Fibroblast of skin of left biceps (primary cell): ENCODE data around the gene DNAJC15.

Experiments used
- DNase-seq, 2 experiments: peaks; one replicate each; pipeline ENCODE4 v3.0.0-alpha.2; 2013; ENCODE audit warnings: low read depth in 2 of 2

The DNAJC15 gene

GRCh38 chr13:43083750-43084149 lies 60.4 kb downstream of the DNAJC15 start:
- DNase-seq: no peak

GRCh38 chr13:43085545-43085944 lies 62.2 kb downstream of the DNAJC15 start:
- peak in 1 of 2 experiments; percentile 33 for DNase-seq

DNA sequence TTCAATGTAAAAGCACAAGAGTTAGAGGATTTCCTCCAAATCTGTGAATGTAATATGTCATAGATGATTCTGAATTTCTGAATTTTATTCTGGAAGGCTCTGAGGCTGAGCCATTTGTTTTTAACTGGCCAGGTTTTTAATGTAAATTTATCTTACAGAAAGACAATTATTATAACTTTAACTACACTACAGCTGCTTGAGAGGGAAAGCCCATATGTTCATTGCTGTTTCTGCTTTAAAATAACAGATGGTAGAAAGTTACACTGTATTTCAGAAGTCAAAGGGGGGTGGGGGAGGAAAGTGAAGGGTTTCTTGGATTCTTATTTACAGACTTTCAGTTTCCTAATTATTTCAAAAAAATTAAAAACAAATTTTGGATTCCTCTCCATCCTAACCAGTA lies 62.8 kb downstream of the DNAJC15 start:
- DNase-seq: no peak

DNA sequence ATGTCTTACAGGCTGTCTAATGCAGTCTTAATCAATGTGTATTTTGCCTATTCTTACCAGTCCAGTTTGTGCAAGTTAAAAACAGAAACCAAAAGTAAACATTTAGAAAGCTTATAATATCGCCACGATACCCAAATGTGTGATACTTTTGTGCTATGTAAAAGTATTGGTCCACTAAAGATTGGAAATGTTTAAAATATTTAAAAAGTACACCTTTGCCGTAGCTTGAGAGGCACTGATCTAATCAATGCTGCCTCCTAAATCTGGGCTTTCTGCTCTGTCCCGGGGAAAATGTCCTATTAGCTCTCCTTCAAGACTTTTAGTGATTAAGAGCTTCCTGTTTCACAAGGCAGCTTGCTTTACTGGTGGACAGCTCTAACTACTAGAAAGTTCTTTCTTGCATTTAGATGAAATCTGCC lies 64.7 kb downstream of the DNAJC15 start:
- no peak for DNase-seq

DNA sequence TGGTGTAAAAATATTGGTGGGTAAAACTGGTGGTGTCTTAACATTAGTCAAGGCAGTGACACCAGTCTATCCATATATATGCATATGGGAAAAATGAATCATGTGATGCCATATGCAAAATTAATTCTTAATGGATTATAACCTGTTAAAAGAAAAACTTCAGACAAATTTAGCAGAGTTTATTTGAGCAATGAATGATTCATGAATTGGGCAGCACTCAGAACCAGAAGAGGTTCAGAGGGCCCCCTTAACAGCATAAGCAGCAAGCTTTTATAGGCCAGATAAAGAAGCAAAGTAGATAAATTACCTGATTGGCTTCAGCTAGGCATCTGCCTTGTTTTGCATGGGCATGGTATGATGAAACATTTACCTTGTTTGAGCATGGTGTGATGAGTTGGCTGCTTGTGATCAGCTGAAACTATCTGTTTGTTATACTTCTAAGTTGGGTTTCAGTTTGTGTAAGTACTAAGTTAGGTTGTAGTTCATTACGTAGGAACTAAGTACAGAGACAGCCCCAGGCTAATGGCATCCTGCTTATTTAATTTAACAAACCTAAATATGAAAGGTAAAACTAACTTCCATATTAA lies 66.6 kb downstream of the DNAJC15 start:
- DNase-seq: no peak

GRCh38 chr13:43094901-43095300 lies 71.5 kb downstream of the DNAJC15 start:
- DNase-seq: no peak

GRCh38 chr13:43095771-43096719 lies 72.7 kb downstream of the DNAJC15 start:
- no peak for DNase-seq

- DNase-seq: no peak
These were observed 77.3 kb downstream of the DNAJC15 start for GRCh38 chr13:43100667-43101066.

DNA sequence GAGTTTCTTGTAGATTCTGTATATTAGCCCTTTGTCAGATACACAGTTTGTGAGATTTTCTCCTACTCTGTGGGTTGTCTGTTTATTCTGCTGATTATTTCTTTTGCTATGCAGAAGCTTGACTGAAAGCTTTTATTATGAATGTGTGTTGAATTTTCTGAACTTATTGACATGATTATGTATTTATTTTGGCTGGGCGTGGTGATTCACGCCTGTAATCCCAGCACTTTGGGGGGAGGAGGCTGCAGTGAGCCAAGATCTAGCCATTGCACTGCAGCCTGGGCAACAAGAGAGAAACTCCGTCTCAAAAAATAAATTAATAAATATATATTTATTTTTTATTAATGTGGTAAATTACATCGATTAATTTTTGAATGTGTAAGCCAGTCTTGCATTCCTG lies 78.9 kb downstream of the DNAJC15 start:
- no peak for DNase-seq

DNA sequence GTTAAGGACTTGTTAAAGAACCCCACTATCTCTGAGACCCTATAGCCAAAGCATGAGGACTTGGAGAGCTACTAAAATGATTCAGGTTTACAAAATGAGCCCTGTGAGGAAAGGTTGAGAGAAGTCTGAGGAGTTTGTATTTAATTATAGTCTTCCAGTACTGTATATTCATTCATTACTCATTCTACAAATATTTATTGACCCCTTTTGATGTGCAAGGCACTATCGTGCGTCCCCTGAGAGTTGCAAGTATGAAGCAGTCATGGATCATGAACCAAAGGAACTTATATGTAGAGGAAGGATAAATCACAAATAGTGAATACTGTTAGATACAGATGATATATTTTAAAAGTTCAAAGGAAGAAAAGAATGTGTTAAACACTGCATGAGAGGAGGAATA lies 84.4 kb downstream of the DNAJC15 start:
- peak; percentile 62 to 64 for DNase-seq

DNA sequence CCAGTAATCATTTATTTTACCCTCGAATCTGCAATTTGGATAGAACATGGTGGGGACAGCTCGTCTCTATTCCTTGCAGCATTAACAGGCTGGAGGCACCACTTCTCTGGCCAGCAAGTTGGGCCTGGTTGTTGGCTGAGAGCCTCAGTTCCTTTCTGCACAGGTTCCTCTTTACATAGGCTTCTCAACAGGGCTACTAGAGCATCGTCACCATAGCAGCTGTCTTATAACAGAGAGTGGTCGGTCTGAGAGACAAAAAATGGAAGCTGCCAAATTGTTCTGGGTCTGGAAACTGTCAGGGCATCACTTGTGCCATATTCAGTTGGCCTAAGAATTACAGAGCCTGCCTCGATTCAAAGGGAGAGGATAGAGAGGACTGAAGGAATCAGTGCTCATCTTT lies 86.7 kb downstream of the DNAJC15 start:
- DNase-seq: no peak

- DNase-seq: no peak
These were observed 87.3 kb downstream of the DNAJC15 start for GRCh38 chr13:43110658-43111057.

GRCh38 chr13:43111559-43112400 lies 88.4 kb downstream of the DNAJC15 start:
- no peak for DNase-seq

DNA sequence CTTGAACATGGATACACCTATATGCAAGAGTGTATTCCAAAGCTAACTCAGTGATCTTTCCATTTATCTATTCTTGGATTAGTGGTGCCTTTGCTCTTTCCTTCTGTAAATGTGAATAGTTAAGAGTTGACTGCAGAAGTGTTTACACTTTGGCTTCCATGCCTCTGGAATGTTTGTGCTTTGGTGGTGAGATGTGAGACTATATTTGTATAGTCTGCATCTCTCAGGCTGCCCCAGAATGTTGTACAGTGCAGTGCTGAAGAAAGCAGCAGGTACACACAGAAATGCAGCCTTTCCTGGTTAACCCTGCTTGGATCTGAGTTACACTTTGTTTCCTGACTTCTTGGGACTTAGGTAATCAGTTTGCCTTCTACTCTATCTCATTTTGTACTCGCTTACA lies 90.2 kb downstream of the DNAJC15 start:
- DNase-seq: no peak

DNA sequence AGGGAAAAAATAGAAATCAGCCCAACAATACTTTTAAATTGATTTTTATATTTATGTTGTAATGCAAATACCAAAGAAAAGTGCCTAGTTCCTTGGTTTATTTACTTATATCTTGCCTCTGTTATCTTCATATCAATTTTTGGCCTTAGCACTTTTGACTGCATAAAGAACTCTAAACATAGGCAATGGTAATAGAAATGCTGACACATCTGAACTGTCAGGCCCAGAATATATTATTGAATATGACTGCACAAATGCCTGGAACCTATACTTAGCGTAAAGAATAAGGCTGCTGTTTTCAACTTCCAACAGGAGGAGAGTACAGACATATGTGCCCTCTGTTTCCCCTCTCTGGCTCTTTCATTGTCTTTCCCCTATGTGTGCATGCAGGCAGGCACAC lies 91.1 kb downstream of the DNAJC15 start:
- no peak for DNase-seq

GRCh38 chr13:43115141-43115540 lies 91.8 kb downstream of the DNAJC15 start:
- DNase-seq: no peak

DNA sequence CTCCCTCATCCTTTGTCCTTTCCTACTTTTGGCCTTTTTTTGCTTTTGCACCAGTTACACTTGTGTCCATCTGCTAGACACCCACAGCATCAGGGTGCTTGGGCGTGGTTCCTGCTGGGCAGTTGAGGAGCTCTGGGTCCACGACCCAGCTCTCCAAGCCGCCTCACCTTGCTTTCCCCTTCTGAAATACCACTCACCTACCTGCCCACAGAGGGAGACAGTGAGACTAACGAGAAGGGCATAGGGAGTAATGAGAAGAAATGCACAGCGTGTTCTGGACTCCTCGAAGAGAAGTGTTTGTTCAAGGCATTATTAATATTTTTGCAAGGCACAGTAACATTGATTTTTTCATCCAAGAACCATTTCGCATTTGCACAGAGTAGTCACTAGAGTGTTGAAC lies 92.9 kb downstream of the DNAJC15 start:
- no peak for DNase-seq

DNA sequence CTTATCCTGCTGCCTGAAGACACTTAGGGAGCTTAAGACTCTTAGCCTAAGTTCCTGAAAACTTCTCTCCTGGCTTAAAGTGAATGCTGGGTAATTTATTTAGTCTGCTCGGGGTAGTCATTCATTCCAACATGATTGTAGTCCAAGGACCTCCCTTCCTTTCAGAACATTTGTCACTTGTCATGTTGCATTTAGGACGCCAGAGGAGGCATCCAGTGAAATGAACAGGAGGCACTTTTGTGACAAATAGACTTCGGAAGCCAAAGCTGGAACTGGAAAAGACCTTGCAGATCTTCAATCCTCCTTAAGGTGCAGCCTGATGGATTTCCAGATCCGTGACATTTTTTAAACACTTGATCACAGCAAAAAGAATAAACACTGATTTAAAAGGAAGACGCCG lies 95.1 kb downstream of the DNAJC15 start:
- DNase-seq: no peak

DNA sequence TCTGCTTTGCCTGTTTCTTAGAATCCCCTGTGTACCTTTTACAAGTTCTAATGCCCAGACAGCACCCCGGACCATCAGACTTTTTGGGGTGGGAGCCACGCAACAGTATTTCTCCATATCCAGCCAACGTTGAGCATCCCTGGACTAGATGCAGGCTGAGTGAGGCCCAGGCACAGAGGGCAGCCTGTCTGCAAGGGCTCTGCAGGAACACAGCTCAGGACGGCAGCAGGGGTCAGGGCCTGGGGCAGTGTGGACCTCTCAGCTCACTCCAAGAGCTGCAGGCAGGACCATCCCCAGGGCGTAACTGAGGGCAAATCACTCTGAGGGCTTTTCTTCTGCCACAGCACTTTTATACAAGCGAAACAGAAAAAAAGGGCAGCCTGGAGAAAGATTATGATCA lies 95.8 kb downstream of the DNAJC15 start:
- no peak for DNase-seq

- DNase-seq: no peak
These were observed 99.4 kb downstream of the DNAJC15 start for GRCh38 chr13:43122791-43123190.

DNA sequence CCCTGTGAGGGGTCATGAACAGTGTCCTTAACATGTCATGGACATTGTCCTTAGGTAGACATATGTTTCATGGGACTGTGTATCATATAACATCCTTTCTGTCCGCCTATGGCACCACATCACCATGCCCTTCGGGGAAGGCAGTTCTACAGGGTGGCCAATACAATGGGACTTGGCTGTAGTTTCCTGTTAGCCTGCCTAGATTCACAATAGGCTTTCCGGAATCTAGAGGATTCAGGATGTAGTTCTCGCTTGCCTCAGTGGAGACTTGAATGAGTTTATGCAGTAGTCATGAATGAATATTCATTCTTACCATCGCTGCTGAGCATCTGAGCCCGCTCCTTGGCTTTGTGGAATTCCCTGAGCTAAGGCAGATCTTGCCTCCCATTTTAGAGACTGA lies 100.5 kb downstream of the DNAJC15 start:
- no peak for DNase-seq

DNA sequence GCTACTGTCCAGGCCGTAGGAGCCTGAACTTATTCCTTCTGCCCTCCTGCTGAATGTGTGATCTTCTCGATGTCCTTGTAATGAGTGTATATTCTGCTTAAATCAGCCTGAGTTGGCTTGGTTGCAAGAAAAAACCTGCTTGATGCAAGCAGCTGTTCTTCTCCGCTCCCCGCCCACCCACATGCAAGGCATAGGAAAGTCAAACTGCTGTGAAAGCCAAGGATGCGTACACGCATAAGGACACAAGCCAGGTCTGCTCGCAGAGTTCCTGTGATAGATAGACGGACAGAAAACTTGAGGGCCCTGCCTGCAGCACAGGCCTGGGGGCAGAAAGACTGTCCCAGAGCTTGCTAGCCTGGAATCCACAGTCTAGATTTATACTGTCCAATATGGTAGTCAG lies 101.1 kb downstream of the DNAJC15 start:
- no peak for DNase-seq
